GM06990 (cell line): ENCODE data around the gene PRKCB.

Source experiments
- DNase-seq: peaks from one replicate; pipeline ENCODE4 v3.0.0-alpha.2; 2011; ENCODE audit not compliant: insufficient read length; ENCODE audit errors: extremely low read depth
- H3K27me3 ChIP-seq: replicated peaks from 2 replicates; pipeline ENCODE4 v1.6.0; 2011; ENCODE audit warnings: low read length; ENCODE audit not compliant: control insufficient read depth, insufficient read depth
- H3K36me3 ChIP-seq: 2 replicates; pipeline ENCODE4 v1.5.1; 2011; ENCODE audit warnings: low read length; ENCODE audit not compliant: control insufficient read depth, insufficient read depth
- H3K4me3 ChIP-seq: replicated peaks from 2 replicates; pipeline ENCODE4 v1.5.1; 2011; ENCODE audit warnings: low read depth, mild to moderate bottlenecking, control low read depth, low read length
- CTCF ChIP-seq: IDR thresholded peaks from 2 replicates; pipeline ENCODE4 v1.5.1; 2011; ENCODE audit warnings: low read length, control low read depth, mild to moderate bottlenecking, inconsistent platforms; ENCODE audit not compliant: insufficient read depth, poor library complexity, severe bottlenecking

PRKCB gene

GRCh38 chr16:23986455-23986854 lies 150.7 kb downstream of the PRKCB start:
- no peak for DNase-seq
- H3K27me3 ChIP-seq = no peaks in the 10 kb centered on the region
- H3K36me3 ChIP-seq = peaks cover 4% of the 10 kb centered on the region; the same call in 1 of the 2 replicates
- H3K4me3 ChIP-seq = no peak overlapping the region
- TF ChIP-seq CTCF = no peak

- Histone ChIP-seq H3K27me3 (no peaks in the 10 kb centered on the region), H3K36me3 (peaks cover 4% of the 10 kb centered on the region; the same call in 1 of the 2 replicates)
- DNase-seq = peak; percentile 37
These were observed 151.7 kb downstream of the PRKCB start for GRCh38 chr16:23987443-23987842.

GRCh38 chr16:23990507-23990906 lies 154.7 kb downstream of the PRKCB start:
- no peak for DNase-seq
- TF ChIP-seq CTCF = no peak
- no peaks in the 10 kb centered on the region for H3K27me3 ChIP-seq
- peaks cover 5% of the 10 kb centered on the region for H3K36me3 ChIP-seq
- no peak overlapping the region for H3K4me3 ChIP-seq

More at GRCh38 chr16:23987443-23987842, 151.7 kb downstream of the PRKCB start:
- TF ChIP-seq CTCF = no peak
- H3K4me3 ChIP-seq = no peak overlapping the region

GRCh38 chr16:23991066-23991465 lies 155.3 kb downstream of the PRKCB start:
- TF ChIP-seq CTCF = no peak
- H3K4me3 ChIP-seq = no peak overlapping the region
- H3K27me3 ChIP-seq = no peaks in the 10 kb centered on the region
- peaks cover 5% of the 10 kb centered on the region for H3K36me3 ChIP-seq
- DNase-seq = no peak

GRCh38 chr16:23994615-23995014 lies 158.8 kb downstream of the PRKCB start:
- DNase-seq = no peak
- Histone ChIP-seq H3K27me3 (no peaks in the 10 kb centered on the region), H3K4me3 (no peak overlapping the region), H3K36me3 (peaks cover 14% of the 10 kb centered on the region)
- TF ChIP-seq CTCF = no peak
